ENCODE data around the gene DSCAML1. TPM values are rescaled to one million over a fixed set of nuclear protein-coding genes. Genes with fewer than 3 reads are reported as not detected.

The DSCAML1 gene
- total and polyA plus RNA-seq, 2 of the 8 experiments (the other 6 are each of a cell fraction or from before 2014, with no cell fraction given) = 0.19 to 0.24 TPM

- TF ChIP-seq SP4 (IDR thresholded peaks at IDR 0.05; ENCODE audit: low read length) (no peak), KDM4A (IDR thresholded peaks at IDR 0.05; ENCODE audit: low read depth, low read length, severe bottlenecking) (no peak), MAX (IDR thresholded peaks at IDR 0.05) (no peak), TCF12 (IDR thresholded peaks at IDR 0.05; ENCODE audit: low read depth, low read length) (no peak), ASH2L (IDR thresholded peaks at IDR 0.05; ENCODE audit: low read length) (no peak), CEBPB (IDR thresholded peaks at IDR 0.05; ENCODE audit: low read depth, low read length) (no peak), ZNF274 (IDR thresholded peaks at IDR 0.05; ENCODE audit: borderline replicate concordance, extremely low read depth, low read length) (no peak), SRF (IDR thresholded peaks at IDR 0.05; ENCODE audit: low read depth, low read length) (no peak)
These were observed 21.2 kb upstream of the DSCAML1 start (continued) for GRCh38 chr11:117818041-117818873.

Measured in H1 (cell line).